Activated CD8-positive, alpha-beta T cell treated with anti-CD3 and anti-CD28 coated beads for 36 hours (primary cell): Measurements from ENCODE around the gene FASTKD2. TPM values are rescaled to one million over a fixed set of nuclear protein-coding genes. Genes with fewer than 3 reads are reported as not detected.

Experiments
- ATAC-seq: fragments of 200-7000 bp; cut with Tn5 transposase; one replicate; pipeline ENCODE4 v1.10.0; 2021; ENCODE audit warnings: mild to moderate bottlenecking, moderate library complexity
- CTCF ChIA-PET: fragments of 350-600 bp; sonication (Branson Sonifier 250); formaldehyde crosslinking; loops from one replicate; lab custom pipeline; 2021; ENCODE audit warnings: antibody characterized with exemption; lab: Charles Lee
- POLR2A ChIA-PET: fragments of 350-600 bp; sonication (Branson Sonifier 250); formaldehyde crosslinking; loops from one replicate; lab custom pipeline; 2021; ENCODE audit warnings: antibody characterized with exemption; lab: Charles Lee
- DNase-seq: peaks from one replicate; pipeline ENCODE4 v3.0.0-alpha.2; 2020
- H3K27ac Mint-ChIP-seq: one replicate; pipeline ENCODE4 v1.8.0; 2021; ENCODE audit warnings: mild to moderate bottlenecking, mixed read lengths
- H3K27me3 Mint-ChIP-seq: one replicate; pipeline ENCODE4 v1.8.0; 2021; ENCODE audit warnings: mixed read lengths
- H3K36me3 Mint-ChIP-seq: one replicate; pipeline ENCODE4 v1.8.0; 2021; ENCODE audit warnings: low read depth, mixed read lengths
- H3K4me1 Mint-ChIP-seq: one replicate; pipeline ENCODE4 v1.8.0; 2021; ENCODE audit warnings: low read depth, mixed read lengths
- H3K4me3 Mint-ChIP-seq: one replicate; pipeline ENCODE4 v1.8.0; 2021; ENCODE audit warnings: mild to moderate bottlenecking, moderate library complexity, mixed read lengths
- H3K9me3 Mint-ChIP-seq: one replicate; pipeline ENCODE4 v1.8.0; 2021; ENCODE audit warnings: mixed read lengths
- intact Hi-C: fragments of 100-400 bp; cut with micrococcal nuclease; formaldehyde crosslinking; loops from one replicate; pipeline ENCODE4 v1.10.0; 2022
- total RNA-seq, 2 experiments: library from RNA; stranded (reverse); gene quantifications; one replicate each; pipeline ENCODE4 v1.2.3, GENCODE V29; 2021
- TF ChIP-seq, protein P1 (sequence below): fragments of 200-600 bp; IDR thresholded peaks from one replicate; pipeline ENCODE4 v1.8.0; 2022; ENCODE audit warnings: antibody characterized with exemption, mild to moderate bottlenecking

The FASTKD2 gene
- total RNA-seq, 2 experiments from 2014 or later, result 32.8 to 33.7 TPM

DNA sequence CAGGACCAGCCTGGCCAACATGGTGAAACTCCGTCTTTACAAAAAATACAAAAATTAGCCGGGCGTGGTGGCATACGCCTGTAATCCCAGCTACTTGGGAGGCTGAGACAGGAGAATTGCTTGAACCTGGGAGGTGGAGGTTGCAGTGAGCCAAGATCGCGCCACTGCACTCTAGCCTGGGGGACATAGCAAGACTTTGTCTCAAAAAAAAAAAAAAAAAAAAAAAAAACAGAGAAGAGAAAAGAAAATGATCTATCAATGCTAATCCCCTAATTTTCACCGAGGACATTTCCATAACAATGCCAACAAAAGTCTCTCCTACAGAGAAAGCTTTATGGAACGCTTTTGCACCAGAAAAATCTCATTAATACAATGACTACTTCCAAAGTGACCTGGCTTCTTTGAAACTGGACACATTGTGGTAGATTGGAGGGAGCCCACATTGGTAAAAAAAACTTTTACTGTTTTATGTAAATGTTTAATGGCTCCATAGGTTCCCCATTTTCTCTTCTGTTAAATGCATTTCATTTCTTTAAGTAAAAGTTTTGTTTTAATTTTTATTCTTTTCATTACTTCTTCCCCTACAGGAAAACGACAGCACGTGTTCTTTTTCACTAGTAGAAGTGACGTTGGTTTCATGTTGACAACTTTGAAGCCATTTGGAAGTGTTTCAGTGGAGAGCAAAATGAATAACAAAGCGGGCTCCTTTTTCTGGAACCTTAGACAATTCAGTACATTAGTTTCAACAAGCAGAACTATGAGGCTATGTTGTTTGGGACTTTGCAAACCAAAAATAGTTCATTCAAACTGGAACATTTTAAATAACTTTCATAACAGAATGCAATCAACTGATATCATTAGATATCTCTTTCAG, 888 bp downstream of the FASTKD2 start:
- Mint-ChIP-seq H3K9me3 (no peaks in the 10 kb centered on the region), H3K4me1 (peaks cover 38% of the 10 kb centered on the region), H3K4me3 (peak overlapping the region; percentile 91), H3K27me3 (no peaks in the 10 kb centered on the region), H3K36me3 (peaks cover 33% of the 10 kb centered on the region), H3K27ac (peak overlapping the region; percentile 98)
- TF ChIP-seq, protein P1, sequence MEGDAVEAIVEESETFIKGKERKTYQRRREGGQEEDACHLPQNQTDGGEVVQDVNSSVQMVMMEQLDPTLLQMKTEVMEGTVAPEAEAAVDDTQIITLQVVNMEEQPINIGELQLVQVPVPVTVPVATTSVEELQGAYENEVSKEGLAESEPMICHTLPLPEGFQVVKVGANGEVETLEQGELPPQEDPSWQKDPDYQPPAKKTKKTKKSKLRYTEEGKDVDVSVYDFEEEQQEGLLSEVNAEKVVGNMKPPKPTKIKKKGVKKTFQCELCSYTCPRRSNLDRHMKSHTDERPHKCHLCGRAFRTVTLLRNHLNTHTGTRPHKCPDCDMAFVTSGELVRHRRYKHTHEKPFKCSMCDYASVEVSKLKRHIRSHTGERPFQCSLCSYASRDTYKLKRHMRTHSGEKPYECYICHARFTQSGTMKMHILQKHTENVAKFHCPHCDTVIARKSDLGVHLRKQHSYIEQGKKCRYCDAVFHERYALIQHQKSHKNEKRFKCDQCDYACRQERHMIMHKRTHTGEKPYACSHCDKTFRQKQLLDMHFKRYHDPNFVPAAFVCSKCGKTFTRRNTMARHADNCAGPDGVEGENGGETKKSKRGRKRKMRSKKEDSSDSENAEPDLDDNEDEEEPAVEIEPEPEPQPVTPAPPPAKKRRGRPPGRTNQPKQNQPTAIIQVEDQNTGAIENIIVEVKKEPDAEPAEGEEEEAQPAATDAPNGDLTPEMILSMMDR, result no peak
- ChIA-PET CTCF (interaction anchor here (0.7 to 2.5 kb wide), 3 partner anchors 17 to 72 kb away, joined by 3 to 14 read pairs (median 3); no protein-coding TSS in a partner anchor), POLR2A (interaction anchor here (0.6 to 1.3 kb wide), 5 partner anchors 15 to 764 kb away, joined by 3 to 5 read pairs (median 3); no protein-coding TSS in a partner anchor)
- ATAC-seq (no peak), DNase-seq (no peak)
- intact Hi-C loops, result no loop called here

DNA sequence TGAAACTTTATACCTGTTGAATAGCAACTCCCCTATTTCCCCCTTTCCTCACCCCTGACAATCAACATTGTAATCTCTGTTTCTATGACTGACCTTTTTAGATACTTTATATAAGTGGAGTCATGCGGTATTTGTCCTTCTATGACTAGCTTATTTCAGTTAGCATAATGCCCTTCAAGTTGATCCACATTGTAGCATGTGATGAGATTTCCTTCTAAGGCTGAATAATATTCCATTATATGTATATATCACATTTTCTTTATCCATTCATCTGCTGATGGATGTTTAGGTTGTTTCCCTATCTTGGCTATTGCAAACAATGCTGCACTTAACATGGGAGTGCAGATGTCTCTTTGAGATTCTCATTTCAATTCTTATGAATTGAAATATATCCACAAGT, 9.5 kb downstream of the FASTKD2 start:
- POLR2A ChIA-PET, result no interaction called here
- Mint-ChIP-seq H3K27ac (no peak overlapping the region), H3K4me1 (peaks cover 36% of the 10 kb centered on the region)

DNA sequence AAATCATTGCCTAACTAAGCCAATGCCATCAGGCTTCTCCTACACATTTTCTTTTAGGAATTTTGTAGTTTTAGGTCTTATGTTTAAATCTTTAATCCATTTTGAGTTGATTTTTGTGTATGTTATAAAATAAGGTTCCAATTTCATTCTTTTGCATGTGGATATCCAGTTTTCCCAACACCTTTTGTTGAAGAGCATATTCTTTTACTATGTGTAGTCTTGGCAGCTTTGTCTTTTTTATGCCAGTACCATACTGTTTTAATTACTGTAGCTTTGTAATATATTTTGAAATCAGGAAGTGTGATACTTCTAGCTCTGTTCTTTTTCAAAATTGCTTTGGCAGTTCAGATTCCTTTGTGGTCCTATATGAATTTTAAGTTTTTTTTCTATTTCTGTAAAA, 11.0 kb downstream of the FASTKD2 start:
- Mint-ChIP-seq H3K27me3 (no peaks in the 10 kb centered on the region), H3K4me1 (peaks cover 37% of the 10 kb centered on the region), H3K27ac (no peak overlapping the region), H3K9me3 (peaks cover 17% of the 10 kb centered on the region), H3K4me3 (no peak overlapping the region), H3K36me3 (peaks cover 79% of the 10 kb centered on the region)
- TF ChIP-seq, protein P1, result no peak
- intact Hi-C loops, result no loop called here
- DNase-seq (no peak), ATAC-seq (no peak)
- ChIA-PET CTCF (interaction anchor here (1.6 kb wide), 1 partner anchor 82 kb away, joined by 5 read pairs; no protein-coding TSS in a partner anchor), POLR2A (interaction anchor here (1.1 kb wide), 1 partner anchor 11 kb away, joined by 4 read pairs; the partner anchor contains the start of genes FASTKD2 and MDH1B)

More for the DNA sequence above, 9.5 kb downstream of the FASTKD2 start:
- peaks cover 7% of the 10 kb centered on the region for H3K9me3 Mint-ChIP-seq
- ATAC-seq (no peak), DNase-seq (no peak)
- no peak overlapping the region for H3K4me3 Mint-ChIP-seq
- intact Hi-C loops, result no loop called here
- H3K27me3 Mint-ChIP-seq, result no peaks in the 10 kb centered on the region
- TF ChIP-seq, protein P1, result no peak
- H3K36me3 Mint-ChIP-seq, result peaks cover 77% of the 10 kb centered on the region
- CTCF ChIA-PET, result interaction anchor here (1.3 kb wide), 1 partner anchor 8 kb away, joined by 3 read pairs; no protein-coding TSS in a partner anchor

DNA sequence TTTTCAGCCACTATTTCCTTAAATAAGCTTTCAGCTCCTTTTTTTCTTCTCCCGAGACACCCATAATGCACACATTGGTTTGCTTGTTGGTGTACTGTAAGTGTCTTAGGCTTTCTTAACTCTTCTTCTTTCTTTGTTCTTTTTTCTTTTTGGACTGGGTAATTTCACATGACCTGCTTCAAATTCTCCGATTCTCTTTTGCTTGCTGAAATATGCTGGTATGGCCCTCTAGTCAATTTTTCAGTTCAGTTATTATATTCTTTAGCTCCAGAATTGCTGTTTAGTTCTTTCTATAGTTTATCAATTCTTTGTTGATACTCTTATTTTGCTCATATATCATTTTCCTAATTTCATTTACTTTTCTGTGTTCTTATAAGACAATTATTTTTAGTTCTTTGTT, 15.3 kb downstream of the FASTKD2 start:
- DNase-seq, result no peak
- Mint-ChIP-seq H3K27me3 (no peaks in the 10 kb centered on the region), H3K36me3 (peaks cover 87% of the 10 kb centered on the region), H3K4me1 (peaks cover 36% of the 10 kb centered on the region), H3K9me3 (peaks cover 17% of the 10 kb centered on the region), H3K27ac (peak overlapping the region; percentile 32), H3K4me3 (no peak overlapping the region)
- ATAC-seq, result no peak
- POLR2A ChIA-PET, result interaction anchor here (0.7 kb wide), 1 partner anchor 15 kb away, joined by 3 read pairs; the partner anchor contains the start of gene FASTKD2
- intact Hi-C loops, result loop anchor here (5.0 kb wide), 1 partner anchor 83 kb away; no protein-coding TSS in a partner anchor
- TF ChIP-seq, protein P1, result no peak
- CTCF ChIA-PET, result interaction anchor here (0.9 to 3.9 kb wide), 6 partner anchors 10 to 86 kb away, joined by 3 to 41 read pairs (median 4); partner anchors contain the start of genes FASTKD2 and MDH1B
